Lower lobe of right lung (tissue), 2 donors: Measurements from ENCODE around the gene RAB40B. TPM values are rescaled to one million over a fixed set of nuclear protein-coding genes. Genes with fewer than 3 reads are reported as not detected.

Source experiments
- ATAC-seq, 2 donors: fragments of 200-7000 bp; cut with Tn5 transposase; one replicate each; pipeline ENCODE4 v1.9.1; 2020 to 2022; ENCODE audit warnings: mild to moderate bottlenecking in 2 of 2, moderate library complexity in 2 of 2
- DNase-seq: peaks from one replicate; pipeline ENCODE4 v3.0.0-alpha.2; 2020
- H3K27ac ChIP-seq: fragments of 200-600 bp; one replicate; pipeline ENCODE4 v1.8.0; 2022
- H3K27me3 ChIP-seq: fragments of 200-600 bp; one replicate; pipeline ENCODE4 v1.8.0; 2022; ENCODE audit warnings: low read depth
- H3K36me3 ChIP-seq: fragments of 200-600 bp; one replicate; pipeline ENCODE4 v1.8.0; 2022; ENCODE audit warnings: mild to moderate bottlenecking
- H3K4me1 ChIP-seq: fragments of 200-600 bp; one replicate; pipeline ENCODE4 v1.8.0; 2022
- H3K4me3 ChIP-seq: fragments of 200-600 bp; one replicate; pipeline ENCODE4 v1.8.0; 2022; ENCODE audit warnings: mild to moderate bottlenecking
- H3K9me3 ChIP-seq: fragments of 200-600 bp; one replicate; pipeline ENCODE4 v1.8.0; 2022
- CTCF ChIP-seq: fragments of 200-600 bp; IDR thresholded peaks from one replicate; pipeline ENCODE4 v1.8.0; 2022; ENCODE audit warnings: antibody characterized with exemption, mild to moderate bottlenecking
- intact Hi-C: fragments of 100-400 bp; cut with DNase I; formaldehyde crosslinking; loops from one replicate; pipeline ENCODE4 v1.11.0; 2022
- total RNA-seq: library from RNA; stranded (reverse); fragmentation: NEBNext Ultra II Directional; extraction: Animal tissue kit (Norgen Biotek cat#: 25700); gene quantifications from one replicate; pipeline ENCODE4 v1.2.1, GENCODE V29; 2021
- donor health status: DM: no; HTN: yes; CAD: no; lungs with severe emphysema.

The RAB40B gene
- total RNA-seq, 1 donor from 2014 or later, result 10.2 TPM

- H3K4me3 ChIP-seq, result no peak overlapping the region
- no peak for DNase-seq
- H3K36me3 ChIP-seq, result peaks cover 100% of the 10 kb centered on the region
- no peak overlapping the region for H3K27ac ChIP-seq
- no peaks in the 10 kb centered on the region for H3K4me1 ChIP-seq
- no peaks in the 10 kb centered on the region for H3K27me3 ChIP-seq
- H3K9me3 ChIP-seq, result no peaks in the 10 kb centered on the region
- ATAC-seq, result no peak
- intact Hi-C loops, result no loop called here
- TF ChIP-seq CTCF, result no peak
Measured at GRCh38 chr17:82619211-82619610, 79.3 kb downstream of the RAB40B start.

DNA sequence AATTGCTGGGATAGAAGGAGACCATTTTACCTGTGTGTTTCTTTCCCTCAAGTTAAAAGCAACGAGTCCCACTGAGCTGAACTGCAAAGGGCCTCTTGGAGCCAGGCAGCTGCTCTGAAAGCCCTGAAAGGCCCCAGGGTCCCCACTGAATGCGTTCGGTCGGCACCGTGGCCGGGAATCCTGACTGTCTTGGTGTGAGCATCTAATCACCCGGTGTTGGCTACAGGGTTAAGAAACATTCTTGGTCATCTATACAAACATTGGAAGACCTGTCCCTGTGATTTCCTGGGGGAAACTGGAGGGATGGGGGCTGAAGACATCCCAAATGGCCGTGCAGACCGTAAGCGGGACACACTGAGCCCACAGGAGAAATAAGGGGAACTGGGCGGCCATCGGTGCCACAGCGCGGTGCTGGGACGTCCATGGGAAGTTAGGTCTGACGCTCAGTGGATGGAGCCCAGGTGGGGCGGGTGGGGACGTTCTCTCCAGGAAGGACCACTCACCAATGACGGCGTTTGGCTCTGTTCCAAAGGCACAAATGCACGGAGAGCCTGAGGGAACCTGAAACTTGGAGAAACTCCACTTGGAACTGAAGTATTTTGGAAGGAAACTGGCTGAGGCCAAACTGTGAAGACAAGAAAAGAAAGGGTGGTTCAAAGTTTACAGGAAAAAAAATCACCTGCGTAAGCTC is 82.3 kb downstream of the RAB40B start:
- no peak overlapping the region for H3K27ac ChIP-seq
- H3K9me3 ChIP-seq, result no peaks in the 10 kb centered on the region
- no peak overlapping the region for H3K4me3 ChIP-seq
- H3K27me3 ChIP-seq, result no peaks in the 10 kb centered on the region
- no peak for TF ChIP-seq CTCF
- intact Hi-C loops, result no loop called here
- DNase-seq (no peak), ATAC-seq (no peak)
- peaks cover 70% of the 10 kb centered on the region for H3K36me3 ChIP-seq
- H3K4me1 ChIP-seq, result no peaks in the 10 kb centered on the region

- no peak for TF ChIP-seq CTCF
- ATAC-seq (no peak), DNase-seq (no peak)
- no peaks in the 10 kb centered on the region for H3K27me3 ChIP-seq
- peaks cover 62% of the 10 kb centered on the region for H3K36me3 ChIP-seq
- no peaks in the 10 kb centered on the region for H3K4me1 ChIP-seq
- no peaks in the 10 kb centered on the region for H3K9me3 ChIP-seq
- no peak overlapping the region for H3K27ac ChIP-seq
- intact Hi-C loops, result no loop called here
- H3K4me3 ChIP-seq, result no peak overlapping the region
Measured at GRCh38 chr17:82615084-82616020, 83.1 kb downstream of the RAB40B start.

DNA sequence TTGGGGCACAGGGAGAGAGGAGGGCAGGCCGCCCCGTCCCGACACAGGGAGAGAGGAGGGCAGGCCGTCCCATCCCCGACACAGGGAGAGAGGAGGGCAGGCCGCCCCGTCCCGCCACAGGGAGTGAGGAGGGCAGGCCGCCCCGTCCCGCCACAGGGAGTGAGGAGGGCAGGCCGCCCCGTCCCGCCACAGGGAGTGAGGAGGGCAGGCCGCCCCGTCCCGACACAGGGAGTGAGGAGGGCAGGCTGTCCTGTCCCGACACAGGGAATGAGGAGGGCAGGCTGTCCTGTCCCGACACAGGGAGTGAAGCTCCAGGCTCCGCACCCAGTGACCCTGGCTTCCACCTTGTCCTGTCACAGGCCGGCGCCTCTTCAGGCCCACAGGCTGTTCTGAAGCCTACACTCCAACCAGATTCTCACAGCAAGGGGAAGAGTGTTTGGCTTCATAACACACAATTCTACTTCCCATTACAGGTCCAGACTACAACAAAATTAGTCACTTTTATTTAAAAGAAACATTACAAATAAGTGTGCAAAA is 84.3 kb downstream of the RAB40B start:
- H3K9me3 ChIP-seq, result no peaks in the 10 kb centered on the region
- intact Hi-C loops, result no loop called here
- TF ChIP-seq CTCF, result no peak
- no peaks in the 10 kb centered on the region for H3K27me3 ChIP-seq
- DNase-seq, result no peak
- H3K36me3 ChIP-seq, result peaks cover 56% of the 10 kb centered on the region
- H3K4me3 ChIP-seq, result no peak overlapping the region
- no peak for ATAC-seq
- H3K4me1 ChIP-seq, result no peaks in the 10 kb centered on the region
- no peak overlapping the region for H3K27ac ChIP-seq

- Histone ChIP-seq H3K27me3 (no peaks in the 10 kb centered on the region), H3K27ac (no peak overlapping the region), H3K4me3 (no peak overlapping the region), H3K4me1 (no peaks in the 10 kb centered on the region), H3K9me3 (no peaks in the 10 kb centered on the region), H3K36me3 (peaks cover 50% of the 10 kb centered on the region)
- intact Hi-C loops, result no loop called here
- ATAC-seq (peak; percentile 60 to 72), DNase-seq (peak; percentile 63)
- no peak for TF ChIP-seq CTCF
Measured at GRCh38 chr17:82613283-82614094, 85.0 kb downstream of the RAB40B start.
